ENCODE data around the gene AK5. TPM values are rescaled to one million over a fixed set of nuclear protein-coding genes. Genes with fewer than 3 reads are reported as not detected.

Gene AK5
- total RNA-seq, 1 donor from 2014 or later: not detected

- peaks cover 4% of the 10 kb centered on the region for H3K36me3 Mint-ChIP-seq (ENCODE audit: low read depth, unreplicated experiment)
- DNase-seq (ENCODE audit: low spot score): no peak
- H3K4me3 Mint-ChIP-seq (ENCODE audit: unreplicated experiment): no peak overlapping the region
- H3K27me3 Mint-ChIP-seq (ENCODE audit: unreplicated experiment): no peaks in the 10 kb centered on the region
- no peak overlapping the region for H3K27ac Mint-ChIP-seq (ENCODE audit: unreplicated experiment)
- no peaks in the 10 kb centered on the region for H3K4me1 Mint-ChIP-seq (ENCODE audit: unreplicated experiment)
- H3K9me3 Mint-ChIP-seq (ENCODE audit: unreplicated experiment): no peaks in the 10 kb centered on the region
- TF ChIP-seq, protein P1, sequence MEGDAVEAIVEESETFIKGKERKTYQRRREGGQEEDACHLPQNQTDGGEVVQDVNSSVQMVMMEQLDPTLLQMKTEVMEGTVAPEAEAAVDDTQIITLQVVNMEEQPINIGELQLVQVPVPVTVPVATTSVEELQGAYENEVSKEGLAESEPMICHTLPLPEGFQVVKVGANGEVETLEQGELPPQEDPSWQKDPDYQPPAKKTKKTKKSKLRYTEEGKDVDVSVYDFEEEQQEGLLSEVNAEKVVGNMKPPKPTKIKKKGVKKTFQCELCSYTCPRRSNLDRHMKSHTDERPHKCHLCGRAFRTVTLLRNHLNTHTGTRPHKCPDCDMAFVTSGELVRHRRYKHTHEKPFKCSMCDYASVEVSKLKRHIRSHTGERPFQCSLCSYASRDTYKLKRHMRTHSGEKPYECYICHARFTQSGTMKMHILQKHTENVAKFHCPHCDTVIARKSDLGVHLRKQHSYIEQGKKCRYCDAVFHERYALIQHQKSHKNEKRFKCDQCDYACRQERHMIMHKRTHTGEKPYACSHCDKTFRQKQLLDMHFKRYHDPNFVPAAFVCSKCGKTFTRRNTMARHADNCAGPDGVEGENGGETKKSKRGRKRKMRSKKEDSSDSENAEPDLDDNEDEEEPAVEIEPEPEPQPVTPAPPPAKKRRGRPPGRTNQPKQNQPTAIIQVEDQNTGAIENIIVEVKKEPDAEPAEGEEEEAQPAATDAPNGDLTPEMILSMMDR (IDR thresholded peaks at IDR 0.05; ENCODE audit: unreplicated experiment): no peak
Observed at GRCh38 chr1:77589231-77589630, 307.4 kb downstream of the AK5 start.

- Mint-ChIP-seq H3K4me3 (ENCODE audit: unreplicated experiment) (no peak overlapping the region), H3K27ac (ENCODE audit: unreplicated experiment) (no peak overlapping the region), H3K36me3 (ENCODE audit: low read depth, unreplicated experiment) (peaks cover 4% of the 10 kb centered on the region), H3K27me3 (ENCODE audit: unreplicated experiment) (no peaks in the 10 kb centered on the region), H3K9me3 (ENCODE audit: unreplicated experiment) (no peaks in the 10 kb centered on the region), H3K4me1 (ENCODE audit: unreplicated experiment) (no peaks in the 10 kb centered on the region)
- DNase-seq (ENCODE audit: low spot score): no peak
- TF ChIP-seq, protein P1 (IDR thresholded peaks at IDR 0.05; ENCODE audit: unreplicated experiment): no peak
Observed at GRCh38 chr1:77590651-77591050, 308.8 kb downstream of the AK5 start.

- Mint-ChIP-seq H3K27ac (ENCODE audit: unreplicated experiment) (no peak overlapping the region), H3K27me3 (ENCODE audit: unreplicated experiment) (no peaks in the 10 kb centered on the region), H3K4me1 (ENCODE audit: unreplicated experiment) (no peaks in the 10 kb centered on the region), H3K9me3 (ENCODE audit: unreplicated experiment) (no peaks in the 10 kb centered on the region), H3K4me3 (ENCODE audit: unreplicated experiment) (no peak overlapping the region), H3K36me3 (ENCODE audit: low read depth, unreplicated experiment) (no peaks in the 10 kb centered on the region)
- TF ChIP-seq, protein P1 (IDR thresholded peaks at IDR 0.05; ENCODE audit: unreplicated experiment): no peak
- DNase-seq (ENCODE audit: low spot score): no peak
Observed at GRCh38 chr1:77592906-77593305, 311.1 kb downstream of the AK5 start.

DNA sequence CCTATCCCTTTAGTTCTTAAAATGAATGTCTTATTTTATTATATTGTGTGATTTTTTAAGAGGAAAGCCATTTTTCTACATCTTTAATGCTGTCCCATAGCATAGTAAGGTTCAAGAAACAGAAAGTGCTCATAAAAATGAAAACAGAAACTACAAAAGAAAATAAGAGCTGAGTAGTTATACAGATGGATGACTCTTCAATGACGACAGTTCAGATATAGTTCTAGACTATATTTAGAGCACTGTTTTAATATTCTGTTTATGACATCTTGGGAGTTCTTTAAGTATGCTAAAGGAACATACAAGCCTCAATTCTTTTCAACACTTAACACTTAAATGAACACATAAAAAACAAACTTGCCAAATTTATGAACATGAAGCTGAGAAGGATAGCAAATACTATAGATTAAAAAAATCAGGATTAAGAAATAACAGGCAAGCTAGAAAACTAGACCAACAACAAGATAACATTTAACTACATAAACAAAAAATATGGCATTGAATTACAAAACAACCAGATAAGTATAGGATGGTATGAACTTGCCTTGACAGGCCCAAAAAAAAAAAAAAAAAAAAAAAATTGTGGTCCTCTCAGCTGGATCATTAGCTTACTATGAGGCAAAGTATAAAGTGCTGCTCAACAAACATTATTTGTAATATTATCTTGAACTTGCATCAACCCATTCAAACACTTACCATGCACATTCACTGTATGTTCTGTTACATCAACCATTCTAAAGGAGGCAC, 312.7 kb downstream of the AK5 start:
- Mint-ChIP-seq H3K4me1 (ENCODE audit: unreplicated experiment) (no peaks in the 10 kb centered on the region), H3K27ac (ENCODE audit: unreplicated experiment) (no peak overlapping the region), H3K27me3 (ENCODE audit: unreplicated experiment) (no peaks in the 10 kb centered on the region), H3K36me3 (ENCODE audit: low read depth, unreplicated experiment) (no peaks in the 10 kb centered on the region), H3K9me3 (ENCODE audit: unreplicated experiment) (no peaks in the 10 kb centered on the region), H3K4me3 (ENCODE audit: unreplicated experiment) (no peak overlapping the region)
- TF ChIP-seq, protein P1 (IDR thresholded peaks at IDR 0.05; ENCODE audit: unreplicated experiment): no peak
- DNase-seq (ENCODE audit: low spot score): no peak

GRCh38 chr1:77597310-77597709, 315.5 kb downstream of the AK5 start:
- Mint-ChIP-seq H3K36me3 (ENCODE audit: low read depth, unreplicated experiment) (no peaks in the 10 kb centered on the region), H3K27me3 (ENCODE audit: unreplicated experiment) (no peaks in the 10 kb centered on the region), H3K4me1 (ENCODE audit: unreplicated experiment) (peaks cover 5% of the 10 kb centered on the region), H3K4me3 (ENCODE audit: unreplicated experiment) (no peak overlapping the region), H3K27ac (ENCODE audit: unreplicated experiment) (no peak overlapping the region), H3K9me3 (ENCODE audit: unreplicated experiment) (no peaks in the 10 kb centered on the region)
- no peak for DNase-seq (ENCODE audit: low spot score)
- TF ChIP-seq, protein P1 (IDR thresholded peaks at IDR 0.05; ENCODE audit: unreplicated experiment): no peak

Data from endothelial cell (in vitro differentiated cells).